ENCODE results near the gene MAP2. TPM values are rescaled to one million over a fixed set of nuclear protein-coding genes. Genes with fewer than 3 reads are reported as not detected.

Gene MAP2
- total and polyA plus RNA-seq, 2 of the 8 experiments (the other 6 are each of a cell fraction or from before 2014, with no cell fraction given) = 5.9 to 9.4 TPM

GRCh38 chr2:209549589-209549988, 125.7 kb downstream of the MAP2 start (continued):
- no peak for TF ChIP-seq CHD7 (IDR thresholded peaks at IDR 0.05; ENCODE audit: insufficient replicate concordance, low read length)
- no peak for TF ChIP-seq ASH2L (IDR thresholded peaks at IDR 0.05; ENCODE audit: low read length)
- TF ChIP-seq POLR2A (IDR thresholded peaks at IDR 0.05; ENCODE audit: control extremely low read depth in 1 of 2, low read depth in 2 of 2, low read length in 2 of 2) = no peak
- TF ChIP-seq CHD1 (IDR thresholded peaks at IDR 0.05; ENCODE audit: low read depth, low read length) = no peak
- no peak for TF ChIP-seq ATF3 (IDR thresholded peaks at IDR 0.05; ENCODE audit: insufficient read depth, low read depth, low read length)
- TF ChIP-seq HDAC6 (IDR thresholded peaks at IDR 0.05; ENCODE audit: low read depth, low read length) = no peak
- no peak for TF ChIP-seq SRF (IDR thresholded peaks at IDR 0.05; ENCODE audit: low read depth, low read length)
- no peak for TF ChIP-seq BACH1 (IDR thresholded peaks at IDR 0.05; ENCODE audit: low read length)
- no peak for TF ChIP-seq JUN (IDR thresholded peaks at IDR 0.05; ENCODE audit: low read depth, low read length)
- TF ChIP-seq EZH2 (IDR thresholded peaks at IDR 0.05; ENCODE audit: low read depth, low read length, severe bottlenecking) = no peak
- no peak for TF ChIP-seq CEBPB (IDR thresholded peaks at IDR 0.05; ENCODE audit: low read depth, low read length)
- no peak for TF ChIP-seq CREB1 (IDR thresholded peaks at IDR 0.05)
- no peak for TF ChIP-seq CTBP2 (IDR thresholded peaks at IDR 0.05; ENCODE audit: borderline replicate concordance, insufficient read depth, insufficient read length, low read length)

All from H1 (cell line).